ENCODE data around the gene KDM4C.

DNA sequence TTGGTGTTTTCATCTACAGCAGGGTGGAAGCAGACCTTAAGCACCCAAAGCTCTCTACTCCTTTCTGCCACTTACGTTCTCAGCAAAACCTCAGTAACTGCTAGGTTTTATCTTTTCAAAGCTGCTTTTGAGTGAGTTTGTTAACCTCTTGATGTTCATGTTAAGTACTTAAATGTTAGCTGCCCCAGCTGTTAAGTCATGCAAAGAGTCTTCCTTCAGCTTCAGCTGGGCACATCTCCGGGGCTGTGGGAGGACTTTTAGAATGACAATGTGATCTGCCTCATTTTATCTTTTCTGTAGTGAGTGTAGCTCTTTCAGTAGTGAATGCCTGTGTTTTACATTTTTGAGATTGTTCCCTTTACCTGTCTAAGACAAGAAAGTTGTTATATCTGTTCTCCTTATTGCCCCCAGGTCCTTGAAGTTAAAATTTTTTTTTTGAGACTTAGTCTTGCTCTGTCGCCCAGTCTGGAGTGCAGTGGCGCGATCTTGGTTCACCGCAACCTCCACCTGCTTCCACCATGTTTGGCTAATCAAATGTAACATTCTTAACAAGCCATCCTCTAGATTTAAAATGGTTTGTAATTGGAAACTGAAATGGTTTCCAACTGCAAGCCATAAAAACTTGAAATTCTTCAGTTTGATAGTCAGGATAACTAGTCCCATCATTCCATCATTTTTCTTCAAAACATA is 19.6 kb downstream of the KDM4C start:
- TF ChIP-seq, protein P1, sequence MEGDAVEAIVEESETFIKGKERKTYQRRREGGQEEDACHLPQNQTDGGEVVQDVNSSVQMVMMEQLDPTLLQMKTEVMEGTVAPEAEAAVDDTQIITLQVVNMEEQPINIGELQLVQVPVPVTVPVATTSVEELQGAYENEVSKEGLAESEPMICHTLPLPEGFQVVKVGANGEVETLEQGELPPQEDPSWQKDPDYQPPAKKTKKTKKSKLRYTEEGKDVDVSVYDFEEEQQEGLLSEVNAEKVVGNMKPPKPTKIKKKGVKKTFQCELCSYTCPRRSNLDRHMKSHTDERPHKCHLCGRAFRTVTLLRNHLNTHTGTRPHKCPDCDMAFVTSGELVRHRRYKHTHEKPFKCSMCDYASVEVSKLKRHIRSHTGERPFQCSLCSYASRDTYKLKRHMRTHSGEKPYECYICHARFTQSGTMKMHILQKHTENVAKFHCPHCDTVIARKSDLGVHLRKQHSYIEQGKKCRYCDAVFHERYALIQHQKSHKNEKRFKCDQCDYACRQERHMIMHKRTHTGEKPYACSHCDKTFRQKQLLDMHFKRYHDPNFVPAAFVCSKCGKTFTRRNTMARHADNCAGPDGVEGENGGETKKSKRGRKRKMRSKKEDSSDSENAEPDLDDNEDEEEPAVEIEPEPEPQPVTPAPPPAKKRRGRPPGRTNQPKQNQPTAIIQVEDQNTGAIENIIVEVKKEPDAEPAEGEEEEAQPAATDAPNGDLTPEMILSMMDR (IDR thresholded peaks at IDR 0.05; ENCODE audit: insufficient read depth, low read depth, low read length), result no peak
- TF ChIP-seq EZH2 (IDR thresholded peaks at IDR 0.05; ENCODE audit: insufficient read depth, low read length), result no peak
